DLD1 (cell line): ENCODE measurements around the gene BTAF1.
"Not testable (repeated sequence)": the region's sequence is repeated elsewhere in the genome, so short reads cannot be mapped to it uniquely, and the experiment has no call there.

Source experiments
- in situ Hi-C: cut with HindIII; loops from 2 replicates; pipeline ENCODE4 v1.10.0; 2017; ENCODE audit warnings: low sequenced_read_pairs

The BTAF1 gene

GRCh38 chr10:91923371-91924211, at the start of gene BTAF1:
TSS of gene BTAF1 (plus strand) at chr10:91923770. CDS start at chr10:91924077, 307 bp downstream.
- in situ Hi-C loops: no loop called here

- in situ Hi-C loops: no loop called here
Observed at GRCh38 chr10:91875156-91875555, 48.4 kb upstream of the BTAF1 start.

GRCh38 chr10:91875779-91876178, 47.8 kb upstream of the BTAF1 start:
- in situ Hi-C loops: no loop called here

GRCh38 chr10:91879515-91880170, 43.9 kb upstream of the BTAF1 start:
- in situ Hi-C loops: no loop called here

GRCh38 chr10:91880310-91880709, 43.3 kb upstream of the BTAF1 start:
- in situ Hi-C loops: no loop called here

GRCh38 chr10:91883549-91884444, 39.8 kb upstream of the BTAF1 start:
- in situ Hi-C loops: no loop called here

GRCh38 chr10:91884536-91884935, 39.0 kb upstream of the BTAF1 start:
- in situ Hi-C loops: no loop called here

GRCh38 chr10:91885362-91886079, 38.0 kb upstream of the BTAF1 start:
- in situ Hi-C loops: no loop called here

GRCh38 chr10:91886954-91887271, 36.7 kb upstream of the BTAF1 start:
- in situ Hi-C loops: no loop called here

- in situ Hi-C loops: no loop called here
Observed at GRCh38 chr10:91887272-91888076, 36.1 kb upstream of the BTAF1 start.

GRCh38 chr10:91891125-91892001, 32.2 kb upstream of the BTAF1 start:
- in situ Hi-C loops: no loop called here

GRCh38 chr10:91893051-91893450, 30.5 kb upstream of the BTAF1 start:
- in situ Hi-C loops: no loop called here

GRCh38 chr10:91894261-91894685, 29.3 kb upstream of the BTAF1 start:
- in situ Hi-C loops: not testable (repeated sequence)

GRCh38 chr10:91896212-91896756, 27.3 kb upstream of the BTAF1 start:
- in situ Hi-C loops: no loop called here

GRCh38 chr10:91897421-91897820, 26.1 kb upstream of the BTAF1 start:
- in situ Hi-C loops: no loop called here

GRCh38 chr10:91901784-91902677, 21.5 kb upstream of the BTAF1 start:
- in situ Hi-C loops: no loop called here

- in situ Hi-C loops: no loop called here
Observed at GRCh38 chr10:91907033-91907594, 16.5 kb upstream of the BTAF1 start.
